Measurements from ENCODE around the gene CYP1A2.

CYP1A2 gene

DNA sequence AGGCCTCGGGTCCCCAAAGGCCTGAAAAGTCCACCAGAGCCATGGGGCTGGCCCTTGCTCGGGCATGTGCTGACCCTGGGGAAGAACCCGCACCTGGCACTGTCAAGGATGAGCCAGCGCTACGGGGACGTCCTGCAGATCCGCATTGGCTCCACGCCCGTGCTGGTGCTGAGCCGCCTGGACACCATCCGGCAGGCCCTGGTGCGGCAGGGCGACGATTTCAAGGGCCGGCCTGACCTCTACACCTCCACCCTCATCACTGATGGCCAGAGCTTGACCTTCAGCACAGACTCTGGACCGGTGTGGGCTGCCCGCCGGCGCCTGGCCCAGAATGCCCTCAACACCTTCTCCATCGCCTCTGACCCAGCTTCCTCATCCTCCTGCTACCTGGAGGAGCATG lies 1.2 kb downstream of the CYP1A2 start:
- peaks cover 16% of the 10 kb centered on the region for H3K27me3 ChIP-seq (ENCODE audit: insufficient read depth, low read length)
- no peak overlapping the region for H2AFZ ChIP-seq (ENCODE audit: low read length)
- H3K4me3 ChIP-seq (ENCODE audit: low read depth, low read length, poor library complexity, severe bottlenecking) = no peak overlapping the region
- no peaks in the 10 kb centered on the region for H3K9me3 ChIP-seq (ENCODE audit: low read length)
- no peak overlapping the region for H3K4me2 ChIP-seq (ENCODE audit: low read length)
- no peak overlapping the region for H3K9ac ChIP-seq (ENCODE audit: low read length)
- H3K4me1 ChIP-seq (ENCODE audit: insufficient read depth, low read length, severe bottlenecking) = no peaks in the 10 kb centered on the region
- H3K79me2 ChIP-seq (ENCODE audit: insufficient read depth, low read length) = no peaks in the 10 kb centered on the region
- H4K20me1 ChIP-seq (ENCODE audit: insufficient read depth, low read length) = no peaks in the 10 kb centered on the region
- H3K9me2 ChIP-seq (ENCODE audit: low read depth, low read length) = no peaks in the 10 kb centered on the region
- no peaks in the 10 kb centered on the region for H3K36me3 ChIP-seq (ENCODE audit: insufficient read depth, low read length)
- H3F3A ChIP-seq (ENCODE audit: insufficient read depth, low read length) = no peaks in the 10 kb centered on the region
- no peak overlapping the region for H3K27ac ChIP-seq (ENCODE audit: low read depth, low read length, poor library complexity, severe bottlenecking)
- TF ChIP-seq, protein P1, sequence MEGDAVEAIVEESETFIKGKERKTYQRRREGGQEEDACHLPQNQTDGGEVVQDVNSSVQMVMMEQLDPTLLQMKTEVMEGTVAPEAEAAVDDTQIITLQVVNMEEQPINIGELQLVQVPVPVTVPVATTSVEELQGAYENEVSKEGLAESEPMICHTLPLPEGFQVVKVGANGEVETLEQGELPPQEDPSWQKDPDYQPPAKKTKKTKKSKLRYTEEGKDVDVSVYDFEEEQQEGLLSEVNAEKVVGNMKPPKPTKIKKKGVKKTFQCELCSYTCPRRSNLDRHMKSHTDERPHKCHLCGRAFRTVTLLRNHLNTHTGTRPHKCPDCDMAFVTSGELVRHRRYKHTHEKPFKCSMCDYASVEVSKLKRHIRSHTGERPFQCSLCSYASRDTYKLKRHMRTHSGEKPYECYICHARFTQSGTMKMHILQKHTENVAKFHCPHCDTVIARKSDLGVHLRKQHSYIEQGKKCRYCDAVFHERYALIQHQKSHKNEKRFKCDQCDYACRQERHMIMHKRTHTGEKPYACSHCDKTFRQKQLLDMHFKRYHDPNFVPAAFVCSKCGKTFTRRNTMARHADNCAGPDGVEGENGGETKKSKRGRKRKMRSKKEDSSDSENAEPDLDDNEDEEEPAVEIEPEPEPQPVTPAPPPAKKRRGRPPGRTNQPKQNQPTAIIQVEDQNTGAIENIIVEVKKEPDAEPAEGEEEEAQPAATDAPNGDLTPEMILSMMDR (IDR thresholded peaks at IDR 0.05; ENCODE audit: low read length) = no peak
- no peak for TF ChIP-seq EZH2 (IDR thresholded peaks at IDR 0.05; ENCODE audit: borderline replicate concordance, low read length)

- no peak overlapping the region for H3K4me3 ChIP-seq (ENCODE audit: low read depth, low read length, poor library complexity, severe bottlenecking)
- no peaks in the 10 kb centered on the region for H4K20me1 ChIP-seq (ENCODE audit: insufficient read depth, low read length)
- no peak overlapping the region for H3K4me2 ChIP-seq (ENCODE audit: low read length)
- H3K27ac ChIP-seq (ENCODE audit: low read depth, low read length, poor library complexity, severe bottlenecking) = no peak overlapping the region
- no peaks in the 10 kb centered on the region for H3K79me2 ChIP-seq (ENCODE audit: insufficient read depth, low read length)
- no peaks in the 10 kb centered on the region for H3K9me2 ChIP-seq (ENCODE audit: low read depth, low read length)
- H3K9ac ChIP-seq (ENCODE audit: low read length) = no peak overlapping the region
- no peaks in the 10 kb centered on the region for H3K4me1 ChIP-seq (ENCODE audit: insufficient read depth, low read length, severe bottlenecking)
- H3K36me3 ChIP-seq (ENCODE audit: insufficient read depth, low read length) = no peaks in the 10 kb centered on the region
- no peak for TF ChIP-seq EZH2 (IDR thresholded peaks at IDR 0.05; ENCODE audit: borderline replicate concordance, low read length)
- TF ChIP-seq, protein P1 (IDR thresholded peaks at IDR 0.05; ENCODE audit: low read length) = no peak
- H3F3A ChIP-seq (ENCODE audit: insufficient read depth, low read length) = no peaks in the 10 kb centered on the region
- H3K9me3 ChIP-seq (ENCODE audit: low read length) = no peaks in the 10 kb centered on the region
- H3K27me3 ChIP-seq (ENCODE audit: insufficient read depth, low read length) = peaks cover 16% of the 10 kb centered on the region
- H2AFZ ChIP-seq (ENCODE audit: low read length) = no peak overlapping the region
Observed at GRCh38 chr15:74750751-74751150, 2.1 kb downstream of the CYP1A2 start.

GRCh38 chr15:74752011-74752410 lies 3.4 kb downstream of the CYP1A2 start:
- no peaks in the 10 kb centered on the region for H3K9me2 ChIP-seq (ENCODE audit: low read depth, low read length)
- no peak overlapping the region for H3K4me3 ChIP-seq (ENCODE audit: low read depth, low read length, poor library complexity, severe bottlenecking)
- no peak overlapping the region for H3K4me2 ChIP-seq (ENCODE audit: low read length)
- no peaks in the 10 kb centered on the region; the same call in 1 of the 2 replicates for H3K36me3 ChIP-seq (ENCODE audit: insufficient read depth, low read length)
- H2AFZ ChIP-seq (ENCODE audit: low read length) = no peak overlapping the region
- TF ChIP-seq, protein P1 (IDR thresholded peaks at IDR 0.05; ENCODE audit: low read length) = no peak
- TF ChIP-seq EZH2 (IDR thresholded peaks at IDR 0.05; ENCODE audit: borderline replicate concordance, low read length) = no peak
- H3K79me2 ChIP-seq (ENCODE audit: insufficient read depth, low read length) = no peaks in the 10 kb centered on the region
- peaks cover 16% of the 10 kb centered on the region for H3K27me3 ChIP-seq (ENCODE audit: insufficient read depth, low read length)
- H3K9ac ChIP-seq (ENCODE audit: low read length) = no peak overlapping the region
- H3K27ac ChIP-seq (ENCODE audit: low read depth, low read length, poor library complexity, severe bottlenecking) = no peak overlapping the region
- H3K4me1 ChIP-seq (ENCODE audit: insufficient read depth, low read length, severe bottlenecking) = no peaks in the 10 kb centered on the region
- H4K20me1 ChIP-seq (ENCODE audit: insufficient read depth, low read length) = no peaks in the 10 kb centered on the region
- no peaks in the 10 kb centered on the region for H3F3A ChIP-seq (ENCODE audit: insufficient read depth, low read length)
- H3K9me3 ChIP-seq (ENCODE audit: low read length) = no peaks in the 10 kb centered on the region

All from OCI-LY1 (cell line).